Hematopoietic multipotent progenitor cell treated with erythropoietin and hydrocortisone succinate and interleukin-3 and kit ligand, for 17 days (in vitro differentiated cells): Measurements from ENCODE around the gene CCSER1.
"Not testable (repeated sequence)": the region's sequence is repeated elsewhere in the genome, so short reads cannot be mapped to it uniquely, and the experiment has no call there.

Experiments
- DNase-seq: peaks from one replicate; pipeline ENCODE4 v3.0.0-alpha.2; 2015; ENCODE audit warnings: low spot score

The CCSER1 gene

GRCh38 chr4:90840291-90840690 is 713.1 kb downstream of the CCSER1 start:
- DNase-seq: no peak

GRCh38 chr4:90840828-90841227 is 713.6 kb downstream of the CCSER1 start:
- DNase-seq: no peak

GRCh38 chr4:90841676-90842075 is 714.5 kb downstream of the CCSER1 start:
- DNase-seq: no peak

- no peak for DNase-seq
Measured at GRCh38 chr4:90842960-90843359, 715.8 kb downstream of the CCSER1 start.

- DNase-seq: no peak
Measured at GRCh38 chr4:90844241-90844640, 717.0 kb downstream of the CCSER1 start.

- no peak for DNase-seq
Measured at GRCh38 chr4:90845777-90846176, 718.6 kb downstream of the CCSER1 start.

GRCh38 chr4:90852237-90852636 is 725.0 kb downstream of the CCSER1 start:
- DNase-seq: no peak

GRCh38 chr4:90855111-90855510 is 727.9 kb downstream of the CCSER1 start:
- no peak for DNase-seq

- DNase-seq: no peak
Measured at GRCh38 chr4:90857081-90857820, 730.1 kb downstream of the CCSER1 start.

GRCh38 chr4:90875791-90876190 is 748.6 kb downstream of the CCSER1 start:
- no peak for DNase-seq

- DNase-seq: no peak
Measured at GRCh38 chr4:90876296-90876695, 749.1 kb downstream of the CCSER1 start.

GRCh38 chr4:90883519-90883918 is 756.3 kb downstream of the CCSER1 start:
- no peak for DNase-seq

- DNase-seq: no peak
Measured at GRCh38 chr4:90888571-90888970, 761.4 kb downstream of the CCSER1 start.

GRCh38 chr4:90889171-90889570 is 762.0 kb downstream of the CCSER1 start:
- DNase-seq: no peak

GRCh38 chr4:90903413-90903812 is 776.2 kb downstream of the CCSER1 start:
- DNase-seq: not testable (repeated sequence)

GRCh38 chr4:90904021-90904420 is 776.8 kb downstream of the CCSER1 start:
- no peak for DNase-seq

- no peak for DNase-seq
Measured at GRCh38 chr4:90906239-90906638, 779.0 kb downstream of the CCSER1 start.

- DNase-seq: not testable (repeated sequence)
Measured at GRCh38 chr4:90911724-90912434, 784.7 kb downstream of the CCSER1 start.

GRCh38 chr4:90922174-90922573 is 795.0 kb downstream of the CCSER1 start:
- no peak for DNase-seq

GRCh38 chr4:90926957-90927356 is 799.8 kb downstream of the CCSER1 start:
- no peak for DNase-seq

- no peak for DNase-seq
Measured at GRCh38 chr4:90943311-90943710, 816.1 kb downstream of the CCSER1 start.

GRCh38 chr4:90946945-90947344 is 819.8 kb downstream of the CCSER1 start:
- DNase-seq: no peak

GRCh38 chr4:90950385-90950841 is 823.2 kb downstream of the CCSER1 start:
- no peak for DNase-seq

- DNase-seq: no peak
Measured at GRCh38 chr4:90951037-90951436, 823.8 kb downstream of the CCSER1 start.
